ENCODE results near the gene ADPRHL1.

DNA sequence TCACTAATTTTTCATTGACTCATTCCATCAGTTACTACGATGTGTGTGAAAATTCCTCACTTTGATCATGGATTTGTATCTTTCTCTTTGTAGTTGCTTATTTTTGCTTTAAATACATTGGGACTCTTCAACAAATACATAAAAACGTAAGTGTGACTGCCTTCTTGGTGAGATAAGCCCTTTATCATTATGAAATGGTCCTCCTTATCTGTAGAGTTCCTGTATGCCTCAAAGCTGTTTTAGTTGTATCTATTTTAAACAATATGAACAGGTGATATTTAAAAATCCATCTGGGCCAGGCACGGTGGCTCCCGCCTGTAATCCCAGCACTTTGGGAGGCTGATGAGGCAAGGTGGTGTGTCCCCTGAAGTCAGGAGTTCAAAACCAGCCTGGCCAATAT lies 25.9 kb upstream of the ADPRHL1 start:
- TF ChIP-seq SP1 (IDR thresholded peaks at IDR 0.05), result no peak
- TF ChIP-seq JUND (IDR thresholded peaks at IDR 0.05), result no peak
- TF ChIP-seq FOXA2 (IDR thresholded peaks at IDR 0.05), result no peak
- TF ChIP-seq RAD21 (IDR thresholded peaks at IDR 0.05), result no peak
- TF ChIP-seq, protein P1, sequence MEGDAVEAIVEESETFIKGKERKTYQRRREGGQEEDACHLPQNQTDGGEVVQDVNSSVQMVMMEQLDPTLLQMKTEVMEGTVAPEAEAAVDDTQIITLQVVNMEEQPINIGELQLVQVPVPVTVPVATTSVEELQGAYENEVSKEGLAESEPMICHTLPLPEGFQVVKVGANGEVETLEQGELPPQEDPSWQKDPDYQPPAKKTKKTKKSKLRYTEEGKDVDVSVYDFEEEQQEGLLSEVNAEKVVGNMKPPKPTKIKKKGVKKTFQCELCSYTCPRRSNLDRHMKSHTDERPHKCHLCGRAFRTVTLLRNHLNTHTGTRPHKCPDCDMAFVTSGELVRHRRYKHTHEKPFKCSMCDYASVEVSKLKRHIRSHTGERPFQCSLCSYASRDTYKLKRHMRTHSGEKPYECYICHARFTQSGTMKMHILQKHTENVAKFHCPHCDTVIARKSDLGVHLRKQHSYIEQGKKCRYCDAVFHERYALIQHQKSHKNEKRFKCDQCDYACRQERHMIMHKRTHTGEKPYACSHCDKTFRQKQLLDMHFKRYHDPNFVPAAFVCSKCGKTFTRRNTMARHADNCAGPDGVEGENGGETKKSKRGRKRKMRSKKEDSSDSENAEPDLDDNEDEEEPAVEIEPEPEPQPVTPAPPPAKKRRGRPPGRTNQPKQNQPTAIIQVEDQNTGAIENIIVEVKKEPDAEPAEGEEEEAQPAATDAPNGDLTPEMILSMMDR (IDR thresholded peaks at IDR 0.05; ENCODE audit: low read depth, low read length, missing input control), result no peak
- TF ChIP-seq, protein P2, sequence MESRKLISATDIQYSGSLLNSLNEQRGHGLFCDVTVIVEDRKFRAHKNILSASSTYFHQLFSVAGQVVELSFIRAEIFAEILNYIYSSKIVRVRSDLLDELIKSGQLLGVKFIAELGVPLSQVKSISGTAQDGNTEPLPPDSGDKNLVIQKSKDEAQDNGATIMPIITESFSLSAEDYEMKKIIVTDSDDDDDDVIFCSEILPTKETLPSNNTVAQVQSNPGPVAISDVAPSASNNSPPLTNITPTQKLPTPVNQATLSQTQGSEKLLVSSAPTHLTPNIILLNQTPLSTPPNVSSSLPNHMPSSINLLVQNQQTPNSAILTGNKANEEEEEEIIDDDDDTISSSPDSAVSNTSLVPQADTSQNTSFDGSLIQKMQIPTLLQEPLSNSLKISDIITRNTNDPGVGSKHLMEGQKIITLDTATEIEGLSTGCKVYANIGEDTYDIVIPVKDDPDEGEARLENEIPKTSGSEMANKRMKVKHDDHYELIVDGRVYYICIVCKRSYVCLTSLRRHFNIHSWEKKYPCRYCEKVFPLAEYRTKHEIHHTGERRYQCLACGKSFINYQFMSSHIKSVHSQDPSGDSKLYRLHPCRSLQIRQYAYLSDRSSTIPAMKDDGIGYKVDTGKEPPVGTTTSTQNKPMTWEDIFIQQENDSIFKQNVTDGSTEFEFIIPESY (IDR thresholded peaks at IDR 0.05), result no peak
- no peak for TF ChIP-seq GABPA (IDR thresholded peaks at IDR 0.05 in 1 of 2, conservative IDR thresholded peaks at IDR 0.05 in 1 of 2)
- no peak for TF ChIP-seq TAF1 (conservative IDR thresholded peaks at IDR 0.05)
- TF ChIP-seq RXRA (IDR thresholded peaks at IDR 0.05), result no peak
- TF ChIP-seq, protein P3, sequence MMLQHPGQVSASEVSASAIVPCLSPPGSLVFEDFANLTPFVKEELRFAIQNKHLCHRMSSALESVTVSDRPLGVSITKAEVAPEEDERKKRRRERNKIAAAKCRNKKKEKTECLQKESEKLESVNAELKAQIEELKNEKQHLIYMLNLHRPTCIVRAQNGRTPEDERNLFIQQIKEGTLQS (IDR thresholded peaks at IDR 0.05), result no peak
